Ovary (tissue), 3 donors: Measurements from ENCODE around the gene NDEL1.

ENCODE experiments used
- CTCF ChIP-seq, 3 donors: fragments of 450-650 bp in 2 of 3; fragments of 200-600 bp in 1 of 3; IDR thresholded peaks; one replicate each; pipeline versions ENCODE4 v1.5.1 to v1.8.0; 2016 to 2022; ENCODE audit warnings: antibody characterized with exemption in 3 of 3, mild to moderate bottlenecking in 1 of 3
- EP300 ChIP-seq: sonication (generic); formaldehyde crosslinking; IDR thresholded peaks from one replicate; pipeline ENCODE4 v1.6.1; 2017; ENCODE audit warnings: antibody characterized with exemption
- POLR2A ChIP-seq: fragments of 450-650 bp; IDR thresholded peaks from one replicate; pipeline ENCODE4 v1.6.1; 2017; ENCODE audit warnings: antibody characterized with exemption, mild to moderate bottlenecking, moderate library complexity
- donor health status: DM: no; HTN: no; CAD: no.

- no peak for TF ChIP-seq POLR2A
- no peak for TF ChIP-seq CTCF (IDR thresholded peaks at IDR 0.05)
- TF ChIP-seq EP300, result no peak
Measured at GRCh38 chr17:8444494-8444893, 8.8 kb downstream of the NDEL1 start.
